GM19099 (cell line): ENCODE measurements around the gene TFF3.

Experiments
- POLR2A ChIP-seq: IDR thresholded peaks from 3 replicates; pipeline ENCODE4 v1.6.1; 2011; ENCODE audit warnings: low read depth; ENCODE audit not compliant: insufficient read length; ENCODE audit errors: extremely low read depth

Gene TFF3

GRCh38 chr21:42293649-42294272, 21.4 kb downstream of the TFF3 start:
- no peak for TF ChIP-seq POLR2A

GRCh38 chr21:42291751-42292562, 23.3 kb downstream of the TFF3 start:
- no peak for TF ChIP-seq POLR2A

GRCh38 chr21:42291003-42291750, 24.0 kb downstream of the TFF3 start:
- no peak for TF ChIP-seq POLR2A

GRCh38 chr21:42290505-42290904, 24.7 kb downstream of the TFF3 start:
- TF ChIP-seq POLR2A, result no peak

- no peak for TF ChIP-seq POLR2A
These were observed 25.3 kb downstream of the TFF3 start for GRCh38 chr21:42289926-42290325.

GRCh38 chr21:42288962-42289361, 26.2 kb downstream of the TFF3 start:
- no peak for TF ChIP-seq POLR2A

- TF ChIP-seq POLR2A, result no peak
These were observed 27.8 kb downstream of the TFF3 start for GRCh38 chr21:42287193-42288083.

GRCh38 chr21:42286416-42286815, 28.8 kb downstream of the TFF3 start:
- TF ChIP-seq POLR2A, result no peak

GRCh38 chr21:42285569-42286245, 29.5 kb downstream of the TFF3 start:
- no peak for TF ChIP-seq POLR2A

GRCh38 chr21:42282715-42283114, 32.5 kb downstream of the TFF3 start:
- TF ChIP-seq POLR2A, result no peak

- TF ChIP-seq POLR2A, result no peak
These were observed 33.2 kb downstream of the TFF3 start for GRCh38 chr21:42282021-42282420.

- no peak for TF ChIP-seq POLR2A
These were observed 34.0 kb downstream of the TFF3 start for GRCh38 chr21:42281181-42281680.

- no peak for TF ChIP-seq POLR2A
These were observed 34.6 kb downstream of the TFF3 start for GRCh38 chr21:42280356-42281180.

- no peak for TF ChIP-seq POLR2A
These were observed 35.3 kb downstream of the TFF3 start for GRCh38 chr21:42279888-42280287.

GRCh38 chr21:42279341-42279871, 35.8 kb downstream of the TFF3 start:
- TF ChIP-seq POLR2A, result no peak
